ENCODE measurements around the gene MALAT1. TPM values are rescaled to one million over a fixed set of nuclear protein-coding genes. Genes with fewer than 3 reads are reported as not detected.

MALAT1 gene
- total RNA-seq, 3 donors from 2014 or later = 10,779 to 14,350 (median 11,224) TPM

GRCh38 chr11:65502555-65503367 lies 3.9 kb downstream of the MALAT1 start:
- Histone ChIP-seq H3K9me3 (no peaks in the 10 kb centered on the region), H3K36me3 (ENCODE audit: low read depth) (no peaks in the 10 kb centered on the region), H3K4me3 (peak overlapping the region; percentile 76), H3K4me1 (ENCODE audit: low read depth) (peaks cover 19% of the 10 kb centered on the region)
- no peak for ATAC-seq
- peak in 1 of 3 donors; percentile 3 for DNase-seq
- TF ChIP-seq CTCF (IDR thresholded peaks at IDR 0.05) = no peak
- intact Hi-C loops (cut with DNase I, micrococcal nuclease) = loop anchor here (5.0 kb wide), 2 partner anchors 75 to 80 kb away; partner anchors contain the start of gene NEAT1 (in 1 of the 2)

- intact Hi-C loops (cut with DNase I, micrococcal nuclease) = loop anchor here (5.0 kb wide), 2 partner anchors 76 to 81 kb away; partner anchors contain the start of gene NEAT1 (in 1 of the 2)
- peaks cover 19% of the 10 kb centered on the region for H3K4me1 ChIP-seq (ENCODE audit: low read depth)
- no peaks in the 10 kb centered on the region for H3K36me3 ChIP-seq (ENCODE audit: low read depth)
- ATAC-seq (no peak), DNase-seq (no peak)
- H3K9me3 ChIP-seq = no peaks in the 10 kb centered on the region
- no peak for TF ChIP-seq CTCF (IDR thresholded peaks at IDR 0.05)
- H3K4me3 ChIP-seq = peak overlapping the region; percentile 76
These were observed 4.6 kb downstream of the MALAT1 start for GRCh38 chr11:65503368-65503948.

GRCh38 chr11:65503949-65504673 lies 5.3 kb downstream of the MALAT1 start:
- Histone ChIP-seq H3K9me3 (no peaks in the 10 kb centered on the region), H3K36me3 (ENCODE audit: low read depth) (no peaks in the 10 kb centered on the region), H3K4me1 (ENCODE audit: low read depth) (peaks cover 19% of the 10 kb centered on the region), H3K4me3 (peak overlapping the region; percentile 76)
- DNase-seq (peak in 1 of 3 donors; percentile 48), ATAC-seq (no peak)
- intact Hi-C loops (cut with DNase I, micrococcal nuclease) = loop anchor here (5.0 kb wide), 2 partner anchors 77 to 82 kb away; partner anchors contain the start of gene NEAT1 (in 1 of the 2)
- TF ChIP-seq CTCF (IDR thresholded peaks at IDR 0.05) = no peak

- no peaks in the 10 kb centered on the region for H3K9me3 ChIP-seq
- H3K4me1 ChIP-seq (ENCODE audit: low read depth) = peaks cover 19% of the 10 kb centered on the region
- ATAC-seq (no peak), DNase-seq (peak in 2 of 3 donors; percentile 7 to 24)
- no peak for TF ChIP-seq CTCF (IDR thresholded peaks at IDR 0.05)
- intact Hi-C loops (cut with DNase I, micrococcal nuclease) = loop anchor here (5.0 kb wide), 3 partner anchors 33 to 83 kb away; partner anchors contain the start of gene NEAT1 (in 1 of the 2)
- H3K4me3 ChIP-seq = peak overlapping the region; percentile 76
- no peaks in the 10 kb centered on the region for H3K36me3 ChIP-seq (ENCODE audit: low read depth)
These were observed 6.0 kb downstream of the MALAT1 start for GRCh38 chr11:65504674-65505465.
